DOHH2 (cell line): ENCODE results near the gene CTNNA2.

Source experiments
- H3F3A ChIP-seq: fragments of 200-600 bp; sonication (generic), shearing (Covaris generic); 2 replicates; pipeline ENCODE4 v1.6.0; 2016; ENCODE audit warnings: antibody characterized with exemption, mild to moderate bottlenecking; ENCODE audit not compliant: control insufficient read depth, insufficient read depth
- H3K27ac ChIP-seq: fragments of 200-600 bp; sonication (generic); 2 replicates; pipeline ENCODE4 v1.5.1; 2014; ENCODE audit warnings: low read depth, mild to moderate bottlenecking, low read length, moderate library complexity
- H3K27me3 ChIP-seq: fragments of 200-600 bp; sonication (generic); 2 replicates; pipeline ENCODE4 v1.6.1; 2014; ENCODE audit warnings: mild to moderate bottlenecking, low read length, mixed read lengths; ENCODE audit not compliant: control insufficient read depth
- H3K36me3 ChIP-seq: fragments of 200-600 bp; sonication (generic); 2 replicates; pipeline ENCODE4 v1.6.1; 2014; ENCODE audit warnings: mild to moderate bottlenecking, low read length, moderate library complexity, mixed read lengths; ENCODE audit not compliant: control insufficient read depth
- H3K4me1 ChIP-seq: fragments of 200-600 bp; sonication (generic); 2 replicates; pipeline ENCODE4 v1.6.1; 2014; ENCODE audit warnings: mild to moderate bottlenecking, low read length, mixed read lengths; ENCODE audit not compliant: control insufficient read depth
- H3K4me2 ChIP-seq: fragments of 200-600 bp; sonication (generic); 2 replicates; pipeline ENCODE4 v1.6.0; 2014; ENCODE audit warnings: mild to moderate bottlenecking, low read length, moderate library complexity
- H3K4me3 ChIP-seq: fragments of 200-600 bp; sonication (generic); 2 replicates; pipeline ENCODE4 v1.5.1; 2014; ENCODE audit warnings: mild to moderate bottlenecking, low read length, mixed read lengths
- H3K79me2 ChIP-seq: fragments of 200-600 bp; sonication (generic); 2 replicates; pipeline ENCODE4 v1.6.1; 2014; ENCODE audit warnings: mild to moderate bottlenecking, low read length, mixed read lengths; ENCODE audit not compliant: control insufficient read depth
- H3K9me2 ChIP-seq: fragments of 200-600 bp; sonication (generic); replicated peaks from 2 replicates; pipeline ENCODE4 v1.6.1; 2014; ENCODE audit warnings: mild to moderate bottlenecking, low read length, mixed read lengths; ENCODE audit not compliant: control insufficient read depth
- H3K9me3 ChIP-seq: fragments of 200-600 bp; sonication (generic); 2 replicates; pipeline ENCODE4 v1.6.1; 2014; ENCODE audit warnings: antibody characterized with exemption, low read length, mixed read lengths; ENCODE audit not compliant: control insufficient read depth, insufficient read depth
- H4K20me1 ChIP-seq: fragments of 200-600 bp; sonication (generic); 2 replicates; pipeline ENCODE4 v1.6.0; 2014; ENCODE audit warnings: low read depth, mild to moderate bottlenecking, antibody characterized with exemption, low read length, moderate library complexity; ENCODE audit not compliant: control insufficient read depth, insufficient read depth
- EZH2phosphoT487 ChIP-seq: fragments of 200-600 bp; sonication (generic); IDR thresholded peaks from 2 replicates; pipeline ENCODE4 v1.6.1; 2017; ENCODE audit warnings: borderline replicate concordance, mild to moderate bottlenecking, antibody characterized with exemption, low read length, moderate library complexity, mixed read lengths
- TF ChIP-seq, protein P1 (sequence below): fragments of 200-600 bp; sonication (generic); IDR thresholded peaks from one replicate; pipeline ENCODE4 v1.5.1; 2014; ENCODE audit warnings: antibody characterized with exemption, mild to moderate bottlenecking, low read depth, low read length; ENCODE audit not compliant: poor library complexity, severe bottlenecking

CTNNA2 gene

GRCh38 chr2:80364524-80365212 lies 851.8 kb downstream of the CTNNA2 start:
- H3K9me2 ChIP-seq, result no peaks in the 10 kb centered on the region
- H3K79me2 ChIP-seq, result no peaks in the 10 kb centered on the region
- no peak for TF ChIP-seq EZH2phosphoT487
- TF ChIP-seq, protein P1, sequence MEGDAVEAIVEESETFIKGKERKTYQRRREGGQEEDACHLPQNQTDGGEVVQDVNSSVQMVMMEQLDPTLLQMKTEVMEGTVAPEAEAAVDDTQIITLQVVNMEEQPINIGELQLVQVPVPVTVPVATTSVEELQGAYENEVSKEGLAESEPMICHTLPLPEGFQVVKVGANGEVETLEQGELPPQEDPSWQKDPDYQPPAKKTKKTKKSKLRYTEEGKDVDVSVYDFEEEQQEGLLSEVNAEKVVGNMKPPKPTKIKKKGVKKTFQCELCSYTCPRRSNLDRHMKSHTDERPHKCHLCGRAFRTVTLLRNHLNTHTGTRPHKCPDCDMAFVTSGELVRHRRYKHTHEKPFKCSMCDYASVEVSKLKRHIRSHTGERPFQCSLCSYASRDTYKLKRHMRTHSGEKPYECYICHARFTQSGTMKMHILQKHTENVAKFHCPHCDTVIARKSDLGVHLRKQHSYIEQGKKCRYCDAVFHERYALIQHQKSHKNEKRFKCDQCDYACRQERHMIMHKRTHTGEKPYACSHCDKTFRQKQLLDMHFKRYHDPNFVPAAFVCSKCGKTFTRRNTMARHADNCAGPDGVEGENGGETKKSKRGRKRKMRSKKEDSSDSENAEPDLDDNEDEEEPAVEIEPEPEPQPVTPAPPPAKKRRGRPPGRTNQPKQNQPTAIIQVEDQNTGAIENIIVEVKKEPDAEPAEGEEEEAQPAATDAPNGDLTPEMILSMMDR, result no peak
- H3K4me3 ChIP-seq, result no peak overlapping the region
- H3K9me3 ChIP-seq, result no peaks in the 10 kb centered on the region
- no peaks in the 10 kb centered on the region for H3K27me3 ChIP-seq
- H3F3A ChIP-seq, result no peaks in the 10 kb centered on the region
- no peak overlapping the region for H3K27ac ChIP-seq
- no peak overlapping the region for H3K4me2 ChIP-seq
- H4K20me1 ChIP-seq, result no peaks in the 10 kb centered on the region
- H3K4me1 ChIP-seq, result no peaks in the 10 kb centered on the region
- H3K36me3 ChIP-seq, result no peaks in the 10 kb centered on the region

GRCh38 chr2:80365762-80366161 lies 852.9 kb downstream of the CTNNA2 start:
- Histone ChIP-seq H3K4me2 (no peak overlapping the region), H4K20me1 (no peaks in the 10 kb centered on the region), H3K79me2 (no peaks in the 10 kb centered on the region), H3K9me3 (no peaks in the 10 kb centered on the region), H3K27ac (no peak overlapping the region), H3K4me3 (no peak overlapping the region), H3K4me1 (no peaks in the 10 kb centered on the region), H3K36me3 (no peaks in the 10 kb centered on the region), H3K27me3 (no peaks in the 10 kb centered on the region), H3K9me2 (no peaks in the 10 kb centered on the region), H3F3A (no peaks in the 10 kb centered on the region)
- TF ChIP-seq, protein P1, result no peak

GRCh38 chr2:80370375-80371009 lies 857.6 kb downstream of the CTNNA2 start:
- Histone ChIP-seq H3K27me3 (no peaks in the 10 kb centered on the region), H3K4me2 (no peak overlapping the region)

More at GRCh38 chr2:80370375-80371009, 857.6 kb downstream of the CTNNA2 start:
- Histone ChIP-seq H3K27ac (no peak overlapping the region), H3K9me2 (no peaks in the 10 kb centered on the region), H3K9me3 (no peaks in the 10 kb centered on the region), H4K20me1 (no peaks in the 10 kb centered on the region), H3K36me3 (no peaks in the 10 kb centered on the region), H3K4me3 (no peak overlapping the region), H3K79me2 (no peaks in the 10 kb centered on the region), H3K4me1 (no peaks in the 10 kb centered on the region), H3F3A (no peaks in the 10 kb centered on the region)
- TF ChIP-seq EZH2phosphoT487, result no peak
- TF ChIP-seq, protein P1, result no peak
